ENCODE results near the gene GSTM4.
"Not testable (repeated sequence)": the region's sequence is repeated elsewhere in the genome, so short reads cannot be mapped to it uniquely, and the experiment has no call there.

GSTM4 gene

GRCh38 chr1:109702940-109703339, 47.0 kb downstream of the GSTM4 start:
- H3K4me3 ChIP-seq (ENCODE audit: control insufficient read depth in 1 of 7, extremely low read depth in 1 of 7, insufficient read depth in 4 of 7, low read depth in 2 of 7, low read length in 6 of 7); H3K4me1 ChIP-seq (ENCODE audit: control extremely low read depth in 1 of 4, control insufficient read depth in 4 of 4, insufficient read depth in 4 of 4, low read length in 3 of 4); H3K27me3 ChIP-seq (replicated peaks in 2 of 5; ENCODE audit: control insufficient read depth in 4 of 5, insufficient read depth in 5 of 5, low read length in 4 of 5); DNase-seq; H3K27ac ChIP-seq (ENCODE audit: insufficient read depth in 1 of 2, low read depth in 1 of 2, low read length in 2 of 2, poor library complexity in 1 of 2, severe bottlenecking in 2 of 2); POLR2A ChIA-PET; H3K36me3 ChIP-seq (ENCODE audit: control insufficient read depth in 4 of 4, insufficient read depth in 4 of 4, low read length in 3 of 4); H3K9me3 ChIP-seq (ENCODE audit: control extremely low read depth in 1 of 5, control insufficient read depth in 4 of 5, insufficient read depth in 2 of 5, low read depth in 1 of 5, low read length in 4 of 5); CTCF ChIA-PET: not testable (repeated sequence)
- 100% methylated on average over 1 of the region's 3 CpGs for WGBS (ENCODE audit: insufficient coverage)

GRCh38 chr1:109704173-109704572, 48.3 kb downstream of the GSTM4 start:
- H3K27me3 ChIP-seq (replicated peaks in 2 of 5; ENCODE audit: control insufficient read depth in 4 of 5, insufficient read depth in 5 of 5, low read length in 4 of 5): no peaks in the 10 kb centered on the region
- no peak overlapping the region for H3K4me3 ChIP-seq (ENCODE audit: control insufficient read depth in 1 of 7, extremely low read depth in 1 of 7, insufficient read depth in 4 of 7, low read depth in 2 of 7, low read length in 6 of 7)
- H3K9me3 ChIP-seq (ENCODE audit: control extremely low read depth in 1 of 5, control insufficient read depth in 4 of 5, insufficient read depth in 2 of 5, low read depth in 1 of 5, low read length in 4 of 5): peaks cover 0 to 9% (median 3%) of the 10 kb centered on the region in 5 experiments
- H3K27ac ChIP-seq (ENCODE audit: insufficient read depth in 1 of 2, low read depth in 1 of 2, low read length in 2 of 2, poor library complexity in 1 of 2, severe bottlenecking in 2 of 2): no peak overlapping the region
- 78% methylated on average over 7 of the region's 8 CpGs for WGBS (ENCODE audit: insufficient coverage)
- ChIA-PET POLR2A (no interaction called here), CTCF (interaction anchor here (1.4 kb wide), 1 partner anchor 63 kb away, joined by 4 read pairs; no protein-coding TSS in a partner anchor)
- peaks cover 0 to 3% (median 0%) of the 10 kb centered on the region in 4 experiments for H3K36me3 ChIP-seq (ENCODE audit: control insufficient read depth in 4 of 4, insufficient read depth in 4 of 4, low read length in 3 of 4)
- no peak for DNase-seq
- no peaks in the 10 kb centered on the region for H3K4me1 ChIP-seq (ENCODE audit: control extremely low read depth in 1 of 4, control insufficient read depth in 4 of 4, insufficient read depth in 4 of 4, low read length in 3 of 4)

- POLR2A ChIA-PET: no interaction called here
- H3K27ac ChIP-seq (ENCODE audit: insufficient read depth in 1 of 2, low read depth in 1 of 2, low read length in 2 of 2, poor library complexity in 1 of 2, severe bottlenecking in 2 of 2): no peak overlapping the region
- H3K36me3 ChIP-seq (ENCODE audit: control insufficient read depth in 4 of 4, insufficient read depth in 4 of 4, low read length in 3 of 4): peaks cover 0 to 3% (median 0%) of the 10 kb centered on the region in 4 experiments
- DNase-seq: no peak
- CTCF ChIA-PET: interaction anchor here (1.4 kb wide), 1 partner anchor 64 kb away, joined by 4 read pairs; no protein-coding TSS in a partner anchor
- H3K4me1 ChIP-seq (ENCODE audit: control extremely low read depth in 1 of 4, control insufficient read depth in 4 of 4, insufficient read depth in 4 of 4, low read length in 3 of 4): no peaks in the 10 kb centered on the region
- H3K4me3 ChIP-seq (ENCODE audit: control insufficient read depth in 1 of 7, extremely low read depth in 1 of 7, insufficient read depth in 4 of 7, low read depth in 2 of 7, low read length in 6 of 7): no peak overlapping the region
- H3K9me3 ChIP-seq (ENCODE audit: control extremely low read depth in 1 of 5, control insufficient read depth in 4 of 5, insufficient read depth in 2 of 5, low read depth in 1 of 5, low read length in 4 of 5): peaks cover 0 to 9% (median 3%) of the 10 kb centered on the region in 5 experiments
- no peaks in the 10 kb centered on the region for H3K27me3 ChIP-seq (replicated peaks in 2 of 5; ENCODE audit: control insufficient read depth in 4 of 5, insufficient read depth in 5 of 5, low read length in 4 of 5)
- WGBS (ENCODE audit: insufficient coverage): 96% methylated on average over 4 of the region's 4 CpGs
These were observed 49.5 kb downstream of the GSTM4 start for GRCh38 chr1:109705411-109705810.

DNA sequence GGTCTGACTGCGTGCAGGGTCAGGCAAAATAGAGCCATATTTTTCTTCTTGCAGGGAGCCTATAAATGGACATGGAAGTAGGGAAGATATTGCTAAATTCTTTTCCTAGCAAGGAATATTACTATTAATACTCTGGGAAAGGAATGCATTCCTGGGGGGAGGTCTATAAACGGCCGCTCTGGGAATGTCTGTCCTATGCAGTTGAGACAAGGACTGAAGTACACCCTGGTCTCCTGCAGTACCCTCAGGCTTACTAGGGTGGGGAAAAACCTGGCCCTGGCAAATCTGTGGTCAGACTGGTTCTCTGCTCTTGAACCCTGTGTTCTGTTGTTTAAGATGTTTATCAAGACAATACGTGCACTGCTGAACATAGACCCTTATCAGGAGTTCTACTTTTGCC, 53.0 kb downstream of the GSTM4 start:
- WGBS (ENCODE audit: insufficient coverage): no CpG with 5 or more reads among the region's 4 CpGs
- H3K36me3 ChIP-seq (ENCODE audit: control insufficient read depth in 4 of 4, insufficient read depth in 4 of 4, low read length in 3 of 4); H3K4me3 ChIP-seq (ENCODE audit: control insufficient read depth in 1 of 7, extremely low read depth in 1 of 7, insufficient read depth in 4 of 7, low read depth in 2 of 7, low read length in 6 of 7); H3K27ac ChIP-seq (ENCODE audit: insufficient read depth in 1 of 2, low read depth in 1 of 2, low read length in 2 of 2, poor library complexity in 1 of 2, severe bottlenecking in 2 of 2); H3K4me1 ChIP-seq (ENCODE audit: control extremely low read depth in 1 of 4, control insufficient read depth in 4 of 4, insufficient read depth in 4 of 4, low read length in 3 of 4); H3K27me3 ChIP-seq (replicated peaks in 2 of 5; ENCODE audit: control insufficient read depth in 4 of 5, insufficient read depth in 5 of 5, low read length in 4 of 5); H3K9me3 ChIP-seq (ENCODE audit: control extremely low read depth in 1 of 5, control insufficient read depth in 4 of 5, insufficient read depth in 2 of 5, low read depth in 1 of 5, low read length in 4 of 5); POLR2A ChIA-PET: not testable (repeated sequence)
- DNase-seq: peak in 1 of 3 donors; percentile 17
- CTCF ChIA-PET: interaction anchor here (1.0 to 1.1 kb wide), 2 partner anchors 9 to 445 kb away, joined by 3 read pairs; no protein-coding TSS in a partner anchor

- DNase-seq; POLR2A ChIA-PET; H3K27me3 ChIP-seq (replicated peaks in 2 of 5; ENCODE audit: control insufficient read depth in 4 of 5, insufficient read depth in 5 of 5, low read length in 4 of 5); H3K36me3 ChIP-seq (ENCODE audit: control insufficient read depth in 4 of 4, insufficient read depth in 4 of 4, low read length in 3 of 4); H3K4me3 ChIP-seq (ENCODE audit: control insufficient read depth in 1 of 7, extremely low read depth in 1 of 7, insufficient read depth in 4 of 7, low read depth in 2 of 7, low read length in 6 of 7); H3K9me3 ChIP-seq (ENCODE audit: control extremely low read depth in 1 of 5, control insufficient read depth in 4 of 5, insufficient read depth in 2 of 5, low read depth in 1 of 5, low read length in 4 of 5); H3K4me1 ChIP-seq (ENCODE audit: control extremely low read depth in 1 of 4, control insufficient read depth in 4 of 4, insufficient read depth in 4 of 4, low read length in 3 of 4); H3K27ac ChIP-seq (ENCODE audit: insufficient read depth in 1 of 2, low read depth in 1 of 2, low read length in 2 of 2, poor library complexity in 1 of 2, severe bottlenecking in 2 of 2): not testable (repeated sequence)
- CTCF ChIA-PET: interaction anchor here (0.7 to 1.1 kb wide), 2 partner anchors 111 to 446 kb away, joined by 3 read pairs; no protein-coding TSS in a partner anchor
These were observed 53.9 kb downstream of the GSTM4 start for GRCh38 chr1:109709822-109710221.

Measured in common myeloid progenitor, CD34-positive (primary cell).